T-helper 2 cell treated with Interferon-gamma antibody and Interleukin-4, amounts not matched to agents 5 μg/mL and 100 μg/mL, for 36 hours (primary cell): Measurements from ENCODE around the gene UGT1A7.
A peak's percentile ranks its signal among the peaks of the same experiment; 100 is the strongest.
"Not testable (repeated sequence)": the region's sequence is repeated elsewhere in the genome, so short reads cannot be mapped to it uniquely, and the experiment has no call there.

Experiments used
- DNase-seq: peaks from one replicate; pipeline ENCODE4 v3.0.0; 2021; ENCODE audit warnings: low spot score
- H3K27ac Mint-ChIP-seq: one replicate; pipeline ENCODE4 v1.8.0; 2021; ENCODE audit warnings: mild to moderate bottlenecking, mixed read lengths
- H3K27me3 Mint-ChIP-seq: one replicate; pipeline ENCODE4 v1.8.0; 2021; ENCODE audit warnings: low read depth, mixed read lengths
- H3K36me3 Mint-ChIP-seq: one replicate; pipeline ENCODE4 v1.8.0; 2021; ENCODE audit warnings: low read depth, mixed read lengths
- H3K4me1 Mint-ChIP-seq: one replicate; pipeline ENCODE4 v1.8.0; 2021; ENCODE audit warnings: low read depth, mixed read lengths
- H3K4me3 Mint-ChIP-seq: one replicate; pipeline ENCODE4 v1.8.0; 2022; ENCODE audit warnings: mild to moderate bottlenecking, moderate library complexity, mixed read lengths
- H3K9me3 Mint-ChIP-seq: one replicate; pipeline ENCODE4 v1.8.0; 2021; ENCODE audit warnings: mixed read lengths

The UGT1A7 gene

DNA sequence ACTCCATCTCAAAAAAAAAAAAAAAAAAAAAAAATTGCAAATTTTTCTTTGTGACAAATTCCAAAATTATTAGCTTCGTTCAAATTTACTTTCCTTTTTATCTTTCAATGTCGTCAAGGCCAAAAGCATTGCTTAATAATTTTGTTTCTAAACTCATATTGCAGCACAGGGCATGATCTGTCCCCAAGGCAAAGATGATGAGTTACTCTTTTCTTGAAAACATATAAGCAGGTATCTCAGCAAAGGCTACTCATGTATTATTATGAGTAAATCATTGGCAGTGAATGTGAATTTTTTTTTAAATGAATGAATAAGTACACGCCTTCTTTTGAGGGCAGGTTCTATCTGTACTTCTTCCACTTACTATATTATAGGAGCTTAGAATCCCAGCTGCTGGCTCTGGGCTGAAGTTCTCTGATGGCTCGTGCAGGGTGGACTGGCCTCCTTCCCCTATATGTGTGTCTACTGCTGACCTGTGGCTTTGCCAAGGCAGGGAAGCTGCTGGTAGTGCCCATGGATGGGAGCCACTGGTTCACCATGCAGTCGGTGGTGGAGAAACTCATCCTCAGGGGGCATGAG, at the start of gene UGT1A7:
TSS of gene UGT1A7 (plus strand) at position 381 of the 579 bp plus-strand sequence. CDS start at position 418, 37 bp downstream.
- no peaks in the 10 kb centered on the region for H3K4me1 Mint-ChIP-seq
- no peak for DNase-seq
- no peaks in the 10 kb centered on the region for H3K9me3 Mint-ChIP-seq
- H3K27me3 Mint-ChIP-seq: peaks cover 13% of the 10 kb centered on the region
- H3K36me3 Mint-ChIP-seq: no peaks in the 10 kb centered on the region
- no peak within 1 kb of the TSS for H3K4me3 Mint-ChIP-seq
- no peak within 1 kb of the TSS for H3K27ac Mint-ChIP-seq

DNA sequence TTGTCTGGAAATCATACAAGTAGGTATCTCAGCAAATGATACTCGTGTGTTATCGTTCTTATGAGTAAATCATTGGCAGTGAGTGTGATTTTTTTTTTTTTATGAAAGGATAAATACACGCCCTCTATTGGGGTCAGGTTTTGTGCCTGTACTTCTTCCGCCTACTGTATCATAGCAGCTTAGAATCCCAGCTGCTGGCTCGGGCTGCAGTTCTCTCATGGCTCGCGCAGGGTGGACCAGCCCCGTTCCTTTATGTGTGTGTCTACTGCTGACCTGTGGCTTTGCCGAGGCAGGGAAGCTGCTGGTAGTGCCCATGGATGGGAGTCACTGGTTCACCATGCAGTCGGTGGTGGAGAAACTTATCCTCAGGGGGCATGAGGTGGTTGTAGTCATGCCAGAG, 45.4 kb upstream of the UGT1A7 start, which contains the start of gene UGT1A10:
TSS of gene UGT1A10 (plus strand) at position 143 of the 400 bp plus-strand sequence. CDS start at position 218, 75 bp downstream.
- not testable (repeated sequence) for H3K4me3 Mint-ChIP-seq, DNase-seq, H3K36me3 Mint-ChIP-seq, H3K27ac Mint-ChIP-seq, H3K27me3 Mint-ChIP-seq, H3K9me3 Mint-ChIP-seq, H3K4me1 Mint-ChIP-seq

DNA sequence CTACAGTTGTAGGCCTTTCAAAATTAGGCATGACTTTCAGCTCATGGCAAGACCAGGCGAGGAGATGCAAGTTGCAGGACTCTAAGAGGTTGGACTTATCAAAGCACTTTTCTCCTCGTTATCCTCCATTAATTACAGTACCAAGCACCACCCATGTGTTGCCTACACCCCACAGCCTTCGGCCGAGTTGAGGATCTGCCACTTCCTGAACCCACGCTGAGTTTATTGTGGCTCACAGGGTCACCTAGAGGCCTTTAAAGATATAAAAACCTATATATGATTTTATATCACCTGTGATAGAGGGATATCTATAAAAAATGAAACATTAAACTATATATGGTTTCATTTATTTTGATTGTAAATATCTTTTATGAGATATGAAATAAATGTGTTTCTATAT, 42.9 kb upstream of the UGT1A7 start:
- Mint-ChIP-seq H3K9me3 (no peaks in the 10 kb centered on the region), H3K4me1 (no peaks in the 10 kb centered on the region), H3K27ac (no peak overlapping the region), H3K4me3 (no peak overlapping the region), H3K36me3 (no peaks in the 10 kb centered on the region), H3K27me3 (peaks cover 6% of the 10 kb centered on the region)
- DNase-seq: no peak

DNA sequence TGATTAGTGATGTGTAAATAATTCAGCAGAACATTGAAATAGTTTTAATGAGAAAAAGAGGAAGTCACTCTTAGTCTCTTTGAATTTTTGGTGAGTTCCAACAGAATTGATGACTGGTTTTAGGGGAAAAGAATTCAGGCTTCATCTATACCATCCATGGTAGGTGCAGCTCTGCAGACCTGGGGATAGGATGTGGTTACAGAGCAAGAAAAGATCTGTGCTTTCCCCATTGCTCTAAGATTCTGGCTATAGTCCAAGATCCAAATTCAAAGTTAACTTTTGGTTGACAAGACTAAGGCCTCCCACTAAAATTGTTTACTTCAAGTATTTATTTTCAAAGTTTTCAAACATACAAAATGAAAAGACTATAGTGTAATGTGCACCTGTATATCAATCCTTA, 41.8 kb upstream of the UGT1A7 start:
- Mint-ChIP-seq H3K9me3 (peaks cover 5% of the 10 kb centered on the region), H3K27ac (no peak overlapping the region), H3K27me3 (peaks cover 4% of the 10 kb centered on the region)

DNA sequence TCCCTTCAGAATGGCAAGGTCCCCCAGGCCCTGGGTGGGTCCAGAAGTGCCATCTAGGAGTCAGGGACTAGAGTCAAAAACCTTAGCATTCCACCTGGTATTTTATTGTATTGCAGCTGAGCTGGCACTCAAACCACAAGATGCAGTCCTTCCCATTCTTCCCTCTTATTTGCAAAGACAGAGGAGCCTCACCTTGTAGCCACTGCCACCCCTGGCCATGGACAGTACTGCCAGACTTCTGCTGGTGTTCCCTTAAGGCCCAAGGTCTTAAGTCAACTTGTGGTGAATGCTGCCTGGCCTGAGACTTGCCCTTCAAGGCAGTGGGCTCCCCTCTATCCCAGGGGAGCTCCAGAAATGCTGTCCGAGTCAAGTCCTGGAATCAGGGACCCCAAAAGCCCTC, 38.6 kb upstream of the UGT1A7 start:
- H3K27me3 Mint-ChIP-seq: peaks cover 7% of the 10 kb centered on the region
- no peaks in the 10 kb centered on the region for H3K36me3 Mint-ChIP-seq
- H3K27ac Mint-ChIP-seq: no peak overlapping the region
- peaks cover 29% of the 10 kb centered on the region for H3K9me3 Mint-ChIP-seq
- H3K4me3 Mint-ChIP-seq: no peak overlapping the region
- H3K4me1 Mint-ChIP-seq: no peaks in the 10 kb centered on the region
- no peak for DNase-seq

More for the DNA sequence above, 41.8 kb upstream of the UGT1A7 start:
- no peaks in the 10 kb centered on the region for H3K4me1 Mint-ChIP-seq
- H3K36me3 Mint-ChIP-seq: no peaks in the 10 kb centered on the region
- no peak overlapping the region for H3K4me3 Mint-ChIP-seq
- DNase-seq: no peak

DNA sequence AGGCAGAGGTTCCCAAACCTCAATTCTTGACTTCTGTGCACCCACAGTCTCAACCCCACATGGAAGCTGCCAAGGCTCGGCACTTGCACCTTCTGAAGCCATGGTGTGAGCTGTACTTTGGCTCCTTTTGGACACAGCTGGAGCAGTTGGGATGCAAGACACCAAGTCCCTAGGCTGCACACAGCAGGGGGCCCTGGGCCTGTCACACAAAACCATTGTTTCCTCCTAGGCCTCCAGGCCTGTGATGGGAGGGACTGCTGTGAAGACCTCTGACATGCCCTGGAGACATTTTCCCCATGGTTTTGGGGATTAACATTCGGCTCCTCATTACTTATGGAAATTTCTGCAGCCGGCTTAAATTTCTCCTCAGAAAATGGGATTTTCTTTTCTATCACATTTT, 35.7 kb upstream of the UGT1A7 start:
- DNase-seq, H3K36me3 Mint-ChIP-seq, H3K27me3 Mint-ChIP-seq, H3K4me3 Mint-ChIP-seq, H3K27ac Mint-ChIP-seq, H3K4me1 Mint-ChIP-seq: not testable (repeated sequence)
- peaks cover 29% of the 10 kb centered on the region for H3K9me3 Mint-ChIP-seq

DNA sequence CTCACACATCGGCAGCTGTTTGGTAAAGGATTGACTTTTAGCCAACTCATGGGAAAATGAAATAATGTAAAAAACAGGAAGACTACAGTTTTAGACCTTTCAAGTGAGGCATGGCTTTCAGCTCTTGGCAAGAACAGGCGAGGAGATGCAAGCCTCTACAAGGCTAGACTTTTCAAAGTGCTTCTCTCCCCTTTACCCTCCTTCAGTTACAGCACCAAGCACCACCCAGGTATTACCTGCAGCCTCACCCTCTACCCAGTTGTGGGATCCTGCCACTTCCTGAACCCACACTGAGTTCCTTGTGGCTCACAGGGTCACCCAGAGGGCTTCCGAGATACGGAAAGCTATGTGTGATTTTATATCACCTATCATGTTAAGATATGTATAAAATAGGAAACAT, 30.7 kb upstream of the UGT1A7 start:
- no peak for DNase-seq
- Mint-ChIP-seq H3K27ac (no peak overlapping the region), H3K4me3 (no peak overlapping the region), H3K4me1 (no peaks in the 10 kb centered on the region), H3K27me3 (peaks cover 25% of the 10 kb centered on the region), H3K36me3 (no peaks in the 10 kb centered on the region), H3K9me3 (peaks cover 16% of the 10 kb centered on the region)

DNA sequence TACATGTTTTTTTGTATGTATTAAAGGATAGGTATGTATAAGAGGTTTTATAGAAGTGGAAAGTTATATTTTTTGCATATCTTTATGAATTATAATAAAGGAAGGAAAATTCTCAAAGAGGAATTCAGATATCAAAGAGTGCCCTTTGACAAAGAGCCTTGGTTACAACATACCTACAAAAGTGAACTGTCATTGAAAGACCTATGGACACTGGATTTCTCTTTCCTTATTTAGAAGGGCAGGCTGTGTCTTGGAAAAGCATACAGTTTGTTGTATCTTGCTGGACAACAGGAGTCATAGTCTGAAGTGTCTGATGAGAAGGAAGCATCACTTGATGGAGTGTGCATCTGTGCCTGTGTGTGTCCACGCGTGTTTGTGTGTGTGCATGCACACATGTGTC, 30.3 kb upstream of the UGT1A7 start:
- H3K9me3 Mint-ChIP-seq: peaks cover 14% of the 10 kb centered on the region
- no peaks in the 10 kb centered on the region for H3K36me3 Mint-ChIP-seq
- DNase-seq: no peak
- no peak overlapping the region for H3K4me3 Mint-ChIP-seq
- peaks cover 25% of the 10 kb centered on the region for H3K27me3 Mint-ChIP-seq
- no peaks in the 10 kb centered on the region for H3K4me1 Mint-ChIP-seq
- no peak overlapping the region for H3K27ac Mint-ChIP-seq

DNA sequence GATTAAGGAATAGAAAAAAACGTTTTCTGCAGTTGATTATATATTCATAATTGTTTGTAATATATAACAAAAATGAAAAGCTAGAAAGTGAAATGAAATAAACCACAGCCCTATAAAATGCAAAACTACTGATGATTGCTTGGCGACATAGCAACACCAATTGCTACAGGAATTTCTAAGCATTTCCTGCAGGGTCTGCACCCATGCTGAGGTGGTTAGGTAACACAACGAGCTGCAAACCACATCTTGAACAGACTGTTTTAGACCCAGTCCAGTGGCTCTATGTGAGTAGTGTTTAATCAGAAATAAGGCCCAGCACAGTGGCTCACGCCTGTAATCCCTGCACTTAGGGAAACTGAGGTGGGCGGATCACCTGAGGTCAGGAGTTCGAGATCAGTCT, 27.2 kb upstream of the UGT1A7 start:
- Mint-ChIP-seq H3K36me3 (no peaks in the 10 kb centered on the region), H3K4me3 (no peak overlapping the region), H3K27me3 (peaks cover 41% of the 10 kb centered on the region), H3K4me1 (no peaks in the 10 kb centered on the region), H3K27ac (no peak overlapping the region), H3K9me3 (no peaks in the 10 kb centered on the region)
- DNase-seq: no peak

DNA sequence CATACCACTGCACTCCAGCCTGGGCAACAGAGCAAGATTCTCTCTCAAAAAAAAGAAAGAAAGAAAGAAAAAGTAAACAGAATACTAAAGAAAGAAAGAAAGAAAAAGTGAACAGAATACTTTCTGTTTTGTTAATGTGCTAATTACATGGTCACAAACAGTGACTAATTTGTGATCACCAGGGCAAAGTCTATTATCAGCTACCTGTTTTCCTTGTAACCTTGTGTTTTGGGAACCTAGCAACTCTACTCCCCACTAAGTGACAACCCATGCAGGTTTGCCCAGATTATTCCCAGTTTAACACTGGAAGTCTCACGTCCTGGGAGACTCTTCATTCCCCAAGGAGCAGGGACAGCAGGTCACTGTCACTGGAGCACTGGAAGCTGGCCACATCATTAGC, 26.7 kb upstream of the UGT1A7 start:
- Mint-ChIP-seq H3K27me3 (peaks cover 46% of the 10 kb centered on the region), H3K27ac (no peak overlapping the region), H3K4me1 (no peaks in the 10 kb centered on the region), H3K9me3 (no peaks in the 10 kb centered on the region), H3K4me3 (no peak overlapping the region), H3K36me3 (no peaks in the 10 kb centered on the region)
- DNase-seq: no peak

DNA sequence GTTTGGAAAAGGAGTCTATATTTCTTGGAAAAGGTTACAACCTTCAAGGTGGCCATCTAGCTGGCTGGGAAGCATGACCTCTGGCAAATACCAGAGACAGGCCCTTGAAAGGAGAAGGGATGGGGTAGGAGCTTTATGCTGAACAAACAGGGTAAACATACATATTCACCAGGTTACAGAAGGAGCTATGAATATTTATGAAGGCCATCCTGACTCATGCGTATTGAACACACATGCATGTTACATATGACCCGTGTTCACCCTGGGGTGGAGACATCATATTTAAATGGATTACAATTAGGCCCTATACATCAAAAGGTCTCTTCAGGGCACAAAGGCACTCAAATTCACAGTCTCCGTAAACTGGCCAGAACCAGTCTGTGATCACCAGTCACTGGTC, 25.8 kb upstream of the UGT1A7 start:
- not testable (repeated sequence) for H3K27ac Mint-ChIP-seq, H3K4me3 Mint-ChIP-seq, H3K36me3 Mint-ChIP-seq, H3K4me1 Mint-ChIP-seq, DNase-seq, H3K9me3 Mint-ChIP-seq
- H3K27me3 Mint-ChIP-seq: peaks cover 46% of the 10 kb centered on the region

DNA sequence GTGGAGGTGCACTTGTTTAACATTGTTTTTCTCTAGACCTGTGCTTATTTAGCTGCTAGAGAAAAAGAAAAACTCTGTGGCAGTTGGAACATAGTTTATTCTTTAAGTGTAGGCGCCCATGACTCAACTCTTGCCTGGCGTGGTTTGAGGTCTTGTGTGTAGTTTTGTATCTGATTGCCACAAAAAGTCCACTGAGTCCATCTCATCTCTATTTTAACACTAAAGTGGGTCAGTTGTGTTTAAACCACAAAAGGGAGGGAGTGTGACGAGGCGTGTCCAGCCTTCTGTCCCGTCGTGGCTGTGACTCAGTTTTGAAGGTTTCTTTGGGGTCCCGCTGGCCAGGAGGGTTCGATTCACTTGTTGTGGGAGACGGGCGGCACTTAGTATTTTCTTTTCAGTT, 25.3 kb upstream of the UGT1A7 start:
- no peaks in the 10 kb centered on the region for H3K9me3 Mint-ChIP-seq
- H3K27ac Mint-ChIP-seq: no peak overlapping the region
- no peaks in the 10 kb centered on the region for H3K4me1 Mint-ChIP-seq
- no peak overlapping the region for H3K4me3 Mint-ChIP-seq
- H3K27me3 Mint-ChIP-seq: peaks cover 47% of the 10 kb centered on the region
- H3K36me3 Mint-ChIP-seq: no peaks in the 10 kb centered on the region
- peak; percentile 8 for DNase-seq

DNA sequence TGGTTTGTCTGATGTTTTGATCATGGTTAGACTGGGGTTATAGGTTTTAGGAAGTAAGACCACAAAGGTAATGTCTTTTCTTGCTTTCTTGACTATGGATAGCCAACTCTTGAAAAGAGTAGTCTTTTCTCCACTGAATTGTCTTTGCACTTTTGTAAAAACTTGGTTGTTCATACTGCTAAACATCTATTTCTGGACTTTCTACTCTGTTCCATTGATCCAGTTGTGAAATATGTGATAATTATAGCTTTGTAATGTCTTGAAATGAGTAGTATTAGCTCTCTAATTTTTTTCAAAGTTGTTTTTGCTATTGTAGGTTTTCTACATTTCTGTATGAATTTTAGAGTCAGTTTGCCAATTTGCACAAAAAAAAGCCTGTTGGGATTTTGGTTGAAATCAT, 23.1 kb upstream of the UGT1A7 start:
- H3K9me3 Mint-ChIP-seq: no peaks in the 10 kb centered on the region
- no peaks in the 10 kb centered on the region for H3K36me3 Mint-ChIP-seq
- no peaks in the 10 kb centered on the region for H3K4me1 Mint-ChIP-seq
- H3K27me3 Mint-ChIP-seq: peaks cover 39% of the 10 kb centered on the region
- no peak overlapping the region for H3K27ac Mint-ChIP-seq
- DNase-seq: no peak
- H3K4me3 Mint-ChIP-seq: no peak overlapping the region

DNA sequence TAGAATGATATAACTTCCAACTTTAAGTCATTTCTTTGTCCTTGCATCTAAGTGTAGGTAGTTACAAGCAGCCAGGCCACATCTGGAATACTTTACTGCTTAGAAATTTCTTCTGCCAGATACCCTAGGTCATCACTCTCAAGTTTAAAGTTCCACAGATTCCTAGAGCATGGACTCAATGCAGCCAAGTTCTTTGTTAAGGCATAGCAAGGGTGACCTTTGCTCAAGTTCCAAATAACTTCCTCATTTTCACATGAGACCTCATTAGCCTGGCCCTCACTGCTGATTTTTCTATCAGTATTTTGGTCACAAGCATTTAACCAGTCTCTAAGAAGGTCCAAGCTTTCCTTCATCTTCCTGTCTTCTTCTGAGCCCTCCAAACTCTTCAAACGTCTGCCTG, 17.8 kb upstream of the UGT1A7 start:
- no peak for DNase-seq
- no peak overlapping the region for H3K27ac Mint-ChIP-seq
- H3K4me1 Mint-ChIP-seq: no peaks in the 10 kb centered on the region
- H3K27me3 Mint-ChIP-seq: peaks cover 24% of the 10 kb centered on the region
- no peak overlapping the region for H3K4me3 Mint-ChIP-seq
- no peaks in the 10 kb centered on the region for H3K36me3 Mint-ChIP-seq
- no peaks in the 10 kb centered on the region for H3K9me3 Mint-ChIP-seq

DNA sequence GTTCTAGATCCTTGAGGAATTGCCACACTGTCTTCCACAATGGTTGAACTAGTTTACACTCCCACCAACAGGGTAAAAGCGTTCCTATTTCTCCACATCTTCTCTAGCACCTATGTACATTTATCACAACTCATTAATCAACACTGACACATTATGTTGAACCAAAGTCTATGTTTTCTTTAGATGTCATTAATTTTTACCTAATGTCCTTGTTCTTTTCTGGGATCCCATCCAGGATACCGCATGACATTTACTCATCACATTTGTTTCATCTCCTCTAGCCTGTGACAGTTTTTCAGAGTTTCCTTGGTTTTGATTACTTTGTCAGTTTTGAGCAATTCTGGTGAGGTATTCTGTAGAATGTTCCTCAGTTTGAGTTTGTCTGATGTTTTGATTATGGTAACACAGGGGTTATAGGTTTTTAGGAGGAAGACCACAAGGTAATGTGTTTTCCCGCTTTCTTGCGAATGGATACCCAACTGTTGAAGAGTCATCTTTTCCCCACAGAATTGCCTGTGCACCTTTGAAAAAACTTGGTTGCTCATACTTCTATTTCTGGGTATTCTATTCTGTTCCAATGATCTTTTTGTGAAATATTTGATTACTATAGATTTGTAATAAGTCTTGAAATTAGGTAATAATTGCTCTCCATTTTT, 13.0 kb upstream of the UGT1A7 start:
- H3K27me3 Mint-ChIP-seq: peaks cover 6% of the 10 kb centered on the region
- H3K4me1 Mint-ChIP-seq: no peaks in the 10 kb centered on the region
- H3K4me3 Mint-ChIP-seq: no peak overlapping the region

More for the DNA sequence above, 13.0 kb upstream of the UGT1A7 start:
- Mint-ChIP-seq H3K36me3 (no peaks in the 10 kb centered on the region), H3K9me3 (no peaks in the 10 kb centered on the region), H3K27ac (no peak overlapping the region)
- DNase-seq: no peak
